Spleen (tissue), 11 donors: ENCODE data around the gene MAP3K2. TPM values are rescaled to one million over a fixed set of nuclear protein-coding genes. Genes with fewer than 3 reads are reported as not detected.
A peak's percentile ranks its signal among the peaks of the same experiment; 100 is the strongest.

Source experiments
- DNase-seq: peaks from one replicate; pipeline ENCODE4 v3.0.0-alpha.2; 2020
- H3K27ac ChIP-seq, 8 donors: fragments of 200-600 bp; sonication (generic) in 7 of 8; 1 replicate in 4 of 8; 2 replicates in 4 of 8; pipeline versions ENCODE4 v1.5.0 to v1.8.0; 2016 to 2021; ENCODE audit warnings: inconsistent platforms in 4 of 8, mild to moderate bottlenecking in 4 of 8, moderate library complexity in 1 of 8
- H3K27me3 ChIP-seq, 7 donors: fragments of 200-600 bp; sonication (generic) in 6 of 7; replicated peaks in 1 of 7; 1 replicate in 4 of 7; 2 replicates in 3 of 7; pipeline versions ENCODE4 v1.5.0 to v1.8.0; 2016 to 2021; ENCODE audit warnings: inconsistent platforms in 3 of 7, mild to moderate bottlenecking in 1 of 7
- H3K36me3 ChIP-seq, 6 donors: fragments of 200-600 bp; sonication (generic) in 5 of 6; 1 replicate in 4 of 6; 2 replicates in 2 of 6; pipeline versions ENCODE4 v1.5.0 to v1.8.0; 2016 to 2021; ENCODE audit warnings: inconsistent platforms in 2 of 6
- H3K4me1 ChIP-seq, 6 donors: fragments of 200-600 bp; sonication (generic) in 5 of 6; 1 replicate in 3 of 6; 2 replicates in 3 of 6; pipeline versions ENCODE4 v1.5.0 to v1.8.0; 2016 to 2021; ENCODE audit warnings: inconsistent platforms in 3 of 6
- H3K4me3 ChIP-seq, 8 donors: fragments of 200-600 bp; sonication (generic) in 7 of 8; 1 replicate in 4 of 8; 2 replicates in 4 of 8; pipeline versions ENCODE4 v1.5.0 to v1.8.0; 2016 to 2021; ENCODE audit warnings: inconsistent platforms in 4 of 8, mild to moderate bottlenecking in 4 of 8, moderate library complexity in 2 of 8
- H3K9me3 ChIP-seq, 8 donors: fragments of 200-600 bp; sonication (generic) in 7 of 8; 1 replicate in 4 of 8; 2 replicates in 4 of 8; pipeline versions ENCODE4 v1.5.0 to v1.8.0; 2016 to 2021; ENCODE audit warnings: inconsistent platforms in 4 of 8
- POLR2A ChIP-seq, 3 donors: fragments of 450-650 bp; IDR thresholded peaks; one replicate each; pipeline ENCODE4 v1.5.1; 2017; ENCODE audit warnings: antibody characterized with exemption in 3 of 3, mild to moderate bottlenecking in 1 of 3
- POLR2AphosphoS5 ChIP-seq, 3 donors: sonication (generic); formaldehyde crosslinking; IDR thresholded peaks; one replicate each; pipeline ENCODE4 v1.5.1; 2017; ENCODE audit warnings: antibody characterized with exemption in 3 of 3
- WGBS, 5 donors: extraction: QIAGEN DNeasy Blood & Tissue Kit in 3 of 5; methylation state at CpG; one replicate each; pipeline versions ENCODE4 v1.1.5 to v1.1.7; 2013 to 2018; 5-methylcytosine and 5-hydroxymethylcytosine counted together
- intact Hi-C: fragments of 100-400 bp; cut with DNase I; formaldehyde crosslinking; loops from one replicate; pipeline ENCODE4 v1.15.0; 2023; ENCODE audit warnings: low total_unique reads
- polyA plus RNA-seq, 3 donors: library from polyadenylated mRNA; stranded (reverse); fragments of 200-250 nt; gene quantifications; one replicate each; pipeline ENCODE4 v1.2.1, GENCODE V29; 2013
- total RNA-seq, 7 donors: library from RNA; depleted of rRNA in 3 of 7; stranded (reverse); fragments of >200 nt in 3 of 7; fragmentation: NEBNext Ultra II Directional in 4 of 7; extraction: Animal tissue kit (Norgen Biotek cat#: 25700) in 4 of 7; gene quantifications; one replicate each; pipeline versions ENCODE4 v1.1.0 to v1.2.1, GENCODE V29; 2016 to 2021
- TF ChIP-seq, protein P1 (sequence below), 11 experiments: fragments of 200-600 bp in 7 of 11; fragments of 450-650 bp in 4 of 11; sonication (generic) in 4 of 11; IDR thresholded peaks in 8 of 11; conservative IDR thresholded peaks in 3 of 11; 1 replicate in 7 of 11; 2 replicates in 4 of 11; pipeline versions ENCODE4 v1.4.0 to v1.8.0; 2016 to 2021; ENCODE audit warnings: antibody characterized with exemption in 11 of 11, inconsistent platforms in 4 of 11, mild to moderate bottlenecking in 1 of 11
- donor health status: healthy with polysubstance abuse.
- donor health status: DM: no; HTN: no; CAD: no; lungs with moderate emphysema.
- donor health status: DM: no; HTN: no; CAD: no.
- donor health status: Bipolar disorder and iron deficiency.
- donor health status: healthy.
- donor health status: DM: no; HTN: no; CAD: no.
- donor health status: DM: yes; HTN: yes; CAD: no.

MAP3K2 gene
- total and polyA plus RNA-seq, 10 donors: 6.5 to 83.9 (median 63.0) TPM

DNA sequence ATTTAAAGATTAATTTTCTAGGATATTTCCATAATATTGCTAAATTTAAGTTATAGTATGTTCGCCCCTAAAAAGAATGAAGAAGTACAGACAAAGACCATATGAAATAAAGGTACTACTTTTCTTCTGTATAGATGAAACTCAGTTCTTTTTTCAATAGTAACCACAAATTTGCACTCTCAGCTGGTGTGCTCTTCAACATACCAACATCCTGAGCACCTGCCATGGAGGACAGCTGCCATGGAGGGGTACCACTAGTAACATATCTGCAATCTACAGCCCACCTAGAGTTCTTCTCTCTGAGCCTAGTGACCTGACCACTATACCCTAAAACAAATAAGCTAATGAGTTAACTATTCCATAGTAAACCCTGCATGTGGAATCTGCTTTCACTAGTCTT is 57.0 kb downstream of the MAP3K2 start:
- H3K9me3 ChIP-seq: no peaks in the 10 kb centered on the region
- TF ChIP-seq POLR2A (IDR thresholded peaks at IDR 0.05) (no peak), POLR2AphosphoS5 (IDR thresholded peaks at IDR 0.05) (no peak)
- TF ChIP-seq, protein P1, sequence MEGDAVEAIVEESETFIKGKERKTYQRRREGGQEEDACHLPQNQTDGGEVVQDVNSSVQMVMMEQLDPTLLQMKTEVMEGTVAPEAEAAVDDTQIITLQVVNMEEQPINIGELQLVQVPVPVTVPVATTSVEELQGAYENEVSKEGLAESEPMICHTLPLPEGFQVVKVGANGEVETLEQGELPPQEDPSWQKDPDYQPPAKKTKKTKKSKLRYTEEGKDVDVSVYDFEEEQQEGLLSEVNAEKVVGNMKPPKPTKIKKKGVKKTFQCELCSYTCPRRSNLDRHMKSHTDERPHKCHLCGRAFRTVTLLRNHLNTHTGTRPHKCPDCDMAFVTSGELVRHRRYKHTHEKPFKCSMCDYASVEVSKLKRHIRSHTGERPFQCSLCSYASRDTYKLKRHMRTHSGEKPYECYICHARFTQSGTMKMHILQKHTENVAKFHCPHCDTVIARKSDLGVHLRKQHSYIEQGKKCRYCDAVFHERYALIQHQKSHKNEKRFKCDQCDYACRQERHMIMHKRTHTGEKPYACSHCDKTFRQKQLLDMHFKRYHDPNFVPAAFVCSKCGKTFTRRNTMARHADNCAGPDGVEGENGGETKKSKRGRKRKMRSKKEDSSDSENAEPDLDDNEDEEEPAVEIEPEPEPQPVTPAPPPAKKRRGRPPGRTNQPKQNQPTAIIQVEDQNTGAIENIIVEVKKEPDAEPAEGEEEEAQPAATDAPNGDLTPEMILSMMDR (IDR thresholded peaks at IDR 0.05 in 8 of 11, conservative IDR thresholded peaks at IDR 0.05 in 3 of 11): no peak
- WGBS, 5 donors: 89 to 98% (median 94%) methylated on average over 1 of the region's 1 CpG
- no peak overlapping the region for H3K4me3 ChIP-seq
- H3K36me3 ChIP-seq: peaks cover 0 to 100% (median 59%) of the 10 kb centered on the region in 6 donors
- intact Hi-C loops: no loop called here
- no peaks in the 10 kb centered on the region for H3K27me3 ChIP-seq
- no peak for DNase-seq
- H3K27ac ChIP-seq: no peak overlapping the region
- H3K4me1 ChIP-seq: no peaks in the 10 kb centered on the region

DNA sequence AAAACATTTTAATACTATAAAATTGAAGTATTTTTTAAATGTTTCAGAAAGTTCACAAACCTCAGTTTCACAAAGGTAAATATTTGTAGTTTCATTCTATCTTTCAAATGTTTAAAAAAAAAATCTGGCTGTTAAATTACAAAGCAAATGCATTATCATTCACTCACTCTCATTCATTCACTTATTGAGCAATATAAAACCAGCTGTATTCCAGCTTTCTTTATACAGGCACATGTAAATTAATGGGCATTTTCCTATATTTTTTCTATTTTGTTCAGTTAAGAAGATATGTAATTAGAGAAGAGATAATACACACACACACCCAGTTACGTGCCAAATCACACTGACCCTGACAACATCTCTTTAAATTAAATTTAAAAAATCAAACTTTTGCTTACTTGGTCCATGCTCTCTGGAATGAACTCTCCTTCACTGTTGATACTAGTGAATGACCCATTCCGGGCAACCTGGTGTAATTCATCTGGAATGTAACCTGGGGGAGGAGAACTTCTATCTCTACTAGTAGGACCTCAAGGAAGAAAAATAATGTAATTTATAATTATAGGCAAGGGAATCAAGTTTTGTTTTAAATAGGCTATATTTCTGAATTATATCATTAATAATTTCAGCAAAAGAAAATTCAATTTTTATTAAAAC is 61.4 kb downstream of the MAP3K2 start:
- H3K4me1 ChIP-seq: no peaks in the 10 kb centered on the region
- intact Hi-C loops: loop anchor here (10.0 kb wide), 1 partner anchor 148 kb away; no protein-coding TSS in a partner anchor
- 91 to 98% (median 92%) methylated on average over 2 of the region's 2 CpGs for WGBS, 5 donors
- TF ChIP-seq POLR2AphosphoS5 (IDR thresholded peaks at IDR 0.05) (no peak), POLR2A (IDR thresholded peaks at IDR 0.05) (no peak)
- TF ChIP-seq, protein P1 (IDR thresholded peaks at IDR 0.05 in 8 of 11, conservative IDR thresholded peaks at IDR 0.05 in 3 of 11): no peak
- H3K4me3 ChIP-seq: no peak overlapping the region
- H3K27ac ChIP-seq: no peak overlapping the region
- no peaks in the 10 kb centered on the region for H3K9me3 ChIP-seq
- no peak for DNase-seq
- H3K36me3 ChIP-seq: peaks cover 0 to 100% (median 72%) of the 10 kb centered on the region in 6 donors
- no peaks in the 10 kb centered on the region for H3K27me3 ChIP-seq

DNA sequence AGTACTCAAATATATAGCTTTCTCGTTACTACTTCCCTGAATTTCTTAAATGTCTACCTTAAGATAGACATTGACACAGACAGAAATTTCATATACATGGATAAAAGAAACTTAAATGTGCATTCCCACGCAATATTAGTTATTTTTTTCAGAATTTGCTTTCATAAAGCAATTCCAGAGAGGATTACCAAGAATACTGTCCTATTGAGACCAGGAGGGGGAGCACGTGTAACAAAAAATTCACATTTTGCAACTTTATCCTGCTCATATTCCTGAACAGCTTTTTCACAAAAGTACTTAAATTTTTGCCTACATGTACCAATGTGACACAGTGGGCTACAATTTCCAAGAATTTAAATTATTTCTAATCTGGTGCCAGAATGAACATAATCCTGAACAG is 63.1 kb downstream of the MAP3K2 start:
- H3K27ac ChIP-seq: no peak overlapping the region
- 72 to 76% (median 75%) methylated on average over 3 of the region's 3 CpGs for WGBS, 5 donors
- no peaks in the 10 kb centered on the region for H3K27me3 ChIP-seq
- H3K4me3 ChIP-seq: no peak overlapping the region
- DNase-seq: no peak
- no peak for TF ChIP-seq POLR2AphosphoS5 (IDR thresholded peaks at IDR 0.05)
- TF ChIP-seq, protein P1 (IDR thresholded peaks at IDR 0.05 in 8 of 11, conservative IDR thresholded peaks at IDR 0.05 in 3 of 11): peak in 8 of 11 experiments; percentile 32 to 62 (median 46)
- H3K36me3 ChIP-seq: peaks cover 0 to 100% (median 78%) of the 10 kb centered on the region in 6 donors
- intact Hi-C loops: loop anchor here (10.0 kb wide), 1 partner anchor 150 kb away; no protein-coding TSS in a partner anchor
- H3K4me1 ChIP-seq: no peaks in the 10 kb centered on the region
- peaks cover 0 to 14% (median 10%) of the 10 kb centered on the region in 8 donors for H3K9me3 ChIP-seq

DNA sequence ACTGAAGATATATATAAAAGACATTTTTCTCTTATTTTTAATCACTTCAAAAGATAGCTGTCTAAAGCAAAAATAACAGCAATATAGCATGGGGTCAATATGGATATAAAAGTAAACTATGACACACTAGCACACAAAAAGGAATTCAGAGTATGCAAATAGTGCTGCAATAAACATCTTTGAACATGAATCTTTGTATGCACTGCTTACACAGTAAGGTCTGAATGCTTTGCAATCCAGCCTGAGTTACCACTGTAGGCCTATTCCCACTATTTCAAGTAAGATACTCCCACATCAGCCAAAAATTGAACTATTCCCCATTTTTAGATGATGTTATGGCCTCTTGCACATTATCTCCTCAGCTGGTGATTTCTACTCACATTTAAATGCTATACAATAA is 66.5 kb downstream of the MAP3K2 start:
- peaks cover 0 to 100% (median 87%) of the 10 kb centered on the region in 6 donors for H3K36me3 ChIP-seq
- no peaks in the 10 kb centered on the region for H3K4me1 ChIP-seq

More for the DNA sequence above, 66.5 kb downstream of the MAP3K2 start:
- intact Hi-C loops: loop anchor here (10.0 kb wide), 1 partner anchor 153 kb away; no protein-coding TSS in a partner anchor
- Histone ChIP-seq H3K9me3 (peaks cover 0 to 15% (median 10%) of the 10 kb centered on the region in 8 donors), H3K27me3 (no peaks in the 10 kb centered on the region), H3K4me3 (no peak overlapping the region), H3K27ac (no peak overlapping the region)
- TF ChIP-seq POLR2AphosphoS5 (IDR thresholded peaks at IDR 0.05) (no peak), POLR2A (IDR thresholded peaks at IDR 0.05) (no peak)
- TF ChIP-seq, protein P1 (IDR thresholded peaks at IDR 0.05 in 8 of 11, conservative IDR thresholded peaks at IDR 0.05 in 3 of 11): no peak
- no peak for DNase-seq
